Endothelial cell of umbilical vein (primary cell): ENCODE data around the gene PITPNM1. TPM values are rescaled to one million over a fixed set of nuclear protein-coding genes. Genes with fewer than 3 reads are reported as not detected.
"Not testable (repeated sequence)": the region's sequence is repeated elsewhere in the genome, so short reads cannot be mapped to it uniquely, and the experiment has no call there.

Experiments
- BruUV-seq: library from RNA; stranded (reverse); fragments of 400-500 nt; replicated peaks from 2 replicates; lab custom pipeline; 2021; lab: Mats Ljungman, UMichigan
- CTCF ChIA-PET: fragments of 300-600, 350-600 bp; sonication (Branson Sonifier 250); formaldehyde crosslinking; loops from one replicate; lab custom pipeline; 2021; ENCODE audit warnings: antibody characterized with exemption, inconsistent platforms; lab: Charles Lee
- POLR2A ChIA-PET: fragments of 300-600, 350-600 bp; sonication (Branson Sonifier 250); formaldehyde crosslinking; loops from one replicate; lab custom pipeline; 2021; ENCODE audit warnings: antibody characterized with exemption, inconsistent platforms; lab: Charles Lee
- DNase-seq: peaks from one replicate; pipeline ENCODE4 v3.0.0-alpha.2; 2011; ENCODE audit warnings: low read depth, low spot score
- FAIRE-seq: peaks from 2 replicates; lab custom pipeline; 2011; peaks lifted over from hg19 to GRCh38; lab: Jason Lieb, UNC
- H2AFZ ChIP-seq: 2 replicates; pipeline ENCODE4 v1.6.0; 2012; ENCODE audit warnings: low read depth, low read length, control low read depth, inconsistent platforms
- H3K27ac ChIP-seq: 2 replicates; pipeline ENCODE4 v1.5.1; 2011; ENCODE audit warnings: low read depth, mild to moderate bottlenecking, control low read depth, low read length, moderate library complexity; ENCODE audit not compliant: insufficient read depth
- H3K27me3 ChIP-seq, 2 experiments: 2 replicates each; pipeline versions ENCODE4 v1.6.0 to v1.6.1; 2011; ENCODE audit warnings: low read length in 2 of 2, mixed read lengths in 1 of 2; ENCODE audit not compliant: control insufficient read depth in 2 of 2, insufficient read depth in 2 of 2
- H3K36me3 ChIP-seq, 2 experiments: 2 replicates in 1 of 2; 3 replicates in 1 of 2; pipeline ENCODE4 v1.5.1; 2011; ENCODE audit warnings: low read length in 2 of 2, mild to moderate bottlenecking in 1 of 2, moderate library complexity in 1 of 2; ENCODE audit not compliant: control insufficient read depth in 2 of 2, insufficient read depth in 2 of 2; ENCODE audit errors: extremely low read depth in 1 of 2
- H3K4me1 ChIP-seq: 3 replicates; pipeline ENCODE4 v1.5.1; 2011; ENCODE audit warnings: mild to moderate bottlenecking, low read length; ENCODE audit not compliant: control insufficient read depth, insufficient read depth; ENCODE audit errors: extremely low read depth
- H3K4me2 ChIP-seq: 2 replicates; pipeline ENCODE4 v1.6.1; 2011; ENCODE audit warnings: low read length, control low read depth, mixed read lengths; ENCODE audit not compliant: insufficient read depth
- H3K4me3 ChIP-seq, 3 experiments: fragments of 200-600 bp in 1 of 3; sonication (generic), shearing (Covaris generic) in 1 of 3; replicated peaks in 1 of 3; 2 replicates each; pipeline ENCODE4 v1.5.1; 2011 to 2016; ENCODE audit warnings: control low read depth in 3 of 3, low read length in 3 of 3, mild to moderate bottlenecking in 2 of 3, inconsistent platforms in 1 of 3, low read depth in 1 of 3, moderate library complexity in 1 of 3; ENCODE audit not compliant: insufficient read depth in 1 of 3
- H3K79me2 ChIP-seq: 2 replicates; pipeline ENCODE4 v1.6.0; 2012; ENCODE audit warnings: low read length, inconsistent platforms; ENCODE audit not compliant: control insufficient read depth, insufficient read depth
- H3K9ac ChIP-seq: replicated peaks from 2 replicates; pipeline ENCODE3; 2011; ENCODE audit warnings: low read length, control low read depth; ENCODE audit not compliant: insufficient read depth; ENCODE audit errors: extremely low read depth
- H3K9me1 ChIP-seq: replicated peaks from 3 replicates; pipeline ENCODE4 v1.6.0; 2011; ENCODE audit warnings: mild to moderate bottlenecking, low read length; ENCODE audit not compliant: control insufficient read depth, insufficient read depth; ENCODE audit errors: extremely low read depth
- H3K9me3 ChIP-seq: replicated peaks from 2 replicates; pipeline ENCODE4 v1.5.1; 2012; ENCODE audit warnings: low read length, inconsistent platforms; ENCODE audit not compliant: control insufficient read depth, insufficient read depth
- H4K20me1 ChIP-seq: replicated peaks from 2 replicates; pipeline ENCODE3; 2011; ENCODE audit warnings: mild to moderate bottlenecking, low read length; ENCODE audit not compliant: control insufficient read depth, insufficient read depth; ENCODE audit errors: extremely low read depth
- CTCF ChIP-seq, 2 donors: IDR thresholded peaks; 1 replicate in 1 of 2; 2 replicates in 1 of 2; pipeline ENCODE4 v1.5.1; 2011; ENCODE audit warnings: low read length in 2 of 2, mild to moderate bottlenecking in 2 of 2, moderate library complexity in 2 of 2, control low read depth in 1 of 2, inconsistent platforms in 1 of 2, low read depth in 1 of 2; ENCODE audit not compliant: insufficient read depth in 1 of 2; ENCODE audit errors: extremely low read depth in 1 of 2
- EZH2 ChIP-seq: IDR thresholded peaks from 2 replicates; pipeline ENCODE4 v1.6.1; 2012; ENCODE audit warnings: borderline replicate concordance, low read depth, mild to moderate bottlenecking, moderate library complexity, low read length, inconsistent platforms; ENCODE audit not compliant: severe bottlenecking
- FOS ChIP-seq: IDR thresholded peaks from 2 replicates; pipeline ENCODE4 v1.6.1; 2011; ENCODE audit warnings: mild to moderate bottlenecking, low read length, moderate library complexity, borderline replicate concordance; ENCODE audit not compliant: insufficient read depth
- GATA2 ChIP-seq: IDR thresholded peaks from 2 replicates; pipeline ENCODE4 v1.7.0; 2011; ENCODE audit warnings: low read depth, mild to moderate bottlenecking, moderate library complexity, mixed read lengths, low read length; ENCODE audit not compliant: insufficient read length, insufficient read depth
- JUN ChIP-seq: IDR thresholded peaks from 2 replicates; pipeline ENCODE4 v1.6.1; 2011; ENCODE audit warnings: borderline replicate concordance, low read depth; ENCODE audit not compliant: insufficient read length, insufficient read depth
- MAX ChIP-seq: IDR thresholded peaks from 2 replicates; pipeline ENCODE4 v1.6.1; 2011; ENCODE audit not compliant: insufficient read depth, insufficient read length
- MYC ChIP-seq: IDR thresholded peaks from one replicate; pipeline ENCODE4 v1.6.1; 2011; ENCODE audit warnings: mild to moderate bottlenecking, low read depth, low read length
- POLR2A ChIP-seq: IDR thresholded peaks from 2 replicates; pipeline ENCODE4 v1.6.1; 2012; ENCODE audit warnings: low read depth, mild to moderate bottlenecking, control low read depth, low read length
- POLR2AphosphoS5 ChIP-seq: IDR thresholded peaks from 2 replicates; pipeline ENCODE4 v1.6.1; 2012; ENCODE audit warnings: low read depth, mild to moderate bottlenecking, control low read depth, low read length, moderate library complexity; ENCODE audit not compliant: insufficient read depth
- dilution Hi-C: fragments of 300-500 bp; cut with MboI; formaldehyde crosslinking; loops from one replicate; pipeline ENCODE4 v1.15.0; 2019; ENCODE audit warnings: low sequenced_read_pairs; ENCODE audit not compliant: extremely low pct_ligation_motif_present
- intact Hi-C: fragments of 100-400 bp; cut with micrococcal nuclease; formaldehyde crosslinking; loops from one replicate; pipeline ENCODE4 v1.10.0; 2022
- polyA plus RNA-seq, 4 experiments: library from polyadenylated mRNA; depleted of rRNA in 3 of 4; stranded (reverse) in 3 of 4; unstranded in 1 of 4; fragments of >200 nt; gene quantifications; 2 replicates each; pipeline versions ENCODE4 v1.2.1 to v1.2.3, GENCODE V29; 2011 to 2012; ENCODE audit warnings: missing spikeins in 1 of 4
- total RNA-seq: library from RNA; stranded (reverse); gene quantifications from 2 replicates; pipeline ENCODE4 v1.2.3, GENCODE V29; 2021

PITPNM1 gene
- total and polyA plus RNA-seq, 2 donors (not counting 3 experiments of a cell fraction or from before 2014, with no cell fraction given), result 16.5 to 26.4 TPM

GRCh38 chr11:67466367-67466766, 38.8 kb downstream of the PITPNM1 start:
- no peak for FAIRE-seq
- intact Hi-C loops, result loop anchor here (5.0 kb wide), 1 partner anchor 96 kb away; no protein-coding TSS in a partner anchor

GRCh38 chr11:67465530-67465929, 39.6 kb downstream of the PITPNM1 start:
- H4K20me1 ChIP-seq, H3K9ac ChIP-seq, H2AFZ ChIP-seq, H3K79me2 ChIP-seq, H3K9me1 ChIP-seq, dilution Hi-C loops, POLR2A ChIA-PET, H3K36me3 ChIP-seq, DNase-seq, BruUV-seq, H3K4me3 ChIP-seq, H3K9me3 ChIP-seq, H3K27me3 ChIP-seq, H3K27ac ChIP-seq, FAIRE-seq, H3K4me2 ChIP-seq: not testable (repeated sequence)
- intact Hi-C loops, result loop anchor here (2.0 to 5.0 kb wide), 2 partner anchors 45 to 97 kb away; no protein-coding TSS in a partner anchor
- CTCF ChIA-PET, result interaction anchor here (0.8 kb wide), 1 partner anchor 64 kb away, joined by 4 read pairs; the partner anchor contains the start of gene PPP1CA
- H3K4me1 ChIP-seq, result peaks cover 19% of the 10 kb centered on the region

More at GRCh38 chr11:67466367-67466766, 38.8 kb downstream of the PITPNM1 start:
- TF ChIP-seq CTCF (IDR thresholded peaks at IDR 0.05; ENCODE audit: extremely low read depth in 1 of 2, insufficient read depth in 1 of 2, low read depth in 1 of 2, low read length in 2 of 2) (no peak), JUN (no peak), GATA2 (no peak), POLR2AphosphoS5 (no peak), POLR2A (no peak), MYC (no peak), EZH2 (no peak), FOS (no peak), MAX (no peak)
- no peak overlapping the region for H3K9ac ChIP-seq
- no peak for DNase-seq
- no peaks in the 10 kb centered on the region for H4K20me1 ChIP-seq
- H3K4me2 ChIP-seq, result no peak overlapping the region
- no peak overlapping the region for H2AFZ ChIP-seq
- no peaks in the 10 kb centered on the region for H3K9me3 ChIP-seq
- H3K36me3 ChIP-seq, result no peaks in the 10 kb centered on the region
- dilution Hi-C loops, result no loop called here
- no peaks in the 10 kb centered on the region for H3K9me1 ChIP-seq
- no peak overlapping the region for H3K27ac ChIP-seq
- H3K79me2 ChIP-seq, result no peaks in the 10 kb centered on the region
- POLR2A ChIA-PET, result no interaction called here
- H3K4me1 ChIP-seq, result peaks cover 19% of the 10 kb centered on the region
- no TSS peak for BruUV-seq
- CTCF ChIA-PET, result no interaction called here
- H3K27me3 ChIP-seq, result no peaks in the 10 kb centered on the region
- no peak overlapping the region for H3K4me3 ChIP-seq
